ENCODE measurements around the gene CCNJL.

CCNJL gene

DNA sequence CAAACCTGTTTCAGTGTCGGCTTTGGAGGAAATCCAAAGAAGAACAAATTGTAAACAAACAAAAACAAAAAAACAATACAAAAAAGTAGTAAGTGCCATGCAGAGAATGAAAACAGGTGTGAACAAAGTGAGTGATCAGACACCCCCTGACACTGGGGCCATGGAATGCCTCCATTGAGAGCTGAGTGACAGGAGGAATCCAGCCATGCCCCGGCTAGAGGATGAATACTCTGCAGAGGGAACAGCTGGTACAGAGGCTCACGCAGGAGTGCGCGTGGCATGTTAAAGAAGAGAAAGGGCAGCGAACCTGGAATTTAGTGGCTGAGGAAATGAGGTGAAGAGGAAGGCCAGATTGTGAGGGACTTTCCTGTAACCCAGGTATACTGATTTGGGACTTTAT, 15.5 kb upstream of the CCNJL start:
- DNase-seq: no peak

DNA sequence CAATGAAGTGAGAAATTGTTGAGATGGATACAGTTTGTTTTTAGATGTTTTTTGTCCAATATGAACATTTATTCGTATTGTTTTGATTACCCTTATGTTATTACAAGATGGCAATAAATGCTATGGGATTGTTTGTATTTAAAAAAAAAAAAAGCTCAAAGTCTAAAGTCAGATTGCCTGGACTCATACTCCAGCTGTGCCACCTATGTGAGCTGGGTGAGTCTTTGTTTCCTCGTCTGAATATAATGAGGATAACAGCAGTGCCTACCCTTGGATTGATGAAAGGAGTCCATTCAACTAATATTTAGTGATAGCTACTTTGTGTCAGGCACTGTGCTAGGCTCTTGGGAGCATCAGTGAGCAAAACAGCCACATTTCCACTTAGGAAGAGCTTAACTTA, 14.6 kb upstream of the CCNJL start:
- no peak for DNase-seq

DNA sequence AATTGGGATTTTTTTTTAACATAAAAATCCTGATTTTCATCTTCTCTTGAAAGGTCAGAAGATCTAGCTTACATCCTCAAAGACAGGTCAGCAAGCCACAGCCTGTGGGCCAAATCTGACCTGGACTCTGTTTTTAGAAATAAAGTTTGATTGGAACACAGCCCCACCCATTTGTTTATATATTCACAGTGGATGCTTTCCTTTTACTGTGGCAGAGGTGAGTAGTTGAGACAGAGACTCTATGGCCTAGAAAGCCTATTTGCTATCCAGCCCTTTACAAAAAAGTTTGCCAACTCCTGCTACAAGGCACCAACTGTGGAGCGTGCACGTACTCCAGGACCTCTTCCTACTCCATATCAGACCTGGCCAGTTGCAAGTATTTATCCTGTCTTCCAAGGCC, 13.4 kb upstream of the CCNJL start:
- DNase-seq: no peak

DNA sequence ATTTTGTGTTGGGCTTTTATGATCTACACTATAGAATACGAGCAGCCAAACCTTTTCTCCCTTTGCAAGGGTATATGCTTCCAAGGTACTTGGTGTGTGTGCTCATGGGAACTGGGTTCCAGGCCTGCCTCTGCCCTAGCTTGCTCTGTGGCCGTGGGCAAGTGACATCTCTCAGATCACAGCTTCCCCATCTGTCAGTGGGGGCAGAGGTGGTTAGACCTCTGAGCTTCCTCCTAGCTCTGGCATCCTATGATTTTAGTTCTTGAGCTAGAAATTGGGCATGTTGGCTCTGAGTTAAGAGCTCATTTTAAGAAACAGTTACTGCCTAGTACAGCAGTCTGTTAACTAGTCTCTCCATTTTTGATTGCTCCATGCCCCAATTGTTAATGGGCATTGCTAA, 12.5 kb upstream of the CCNJL start:
- no peak for DNase-seq

DNA sequence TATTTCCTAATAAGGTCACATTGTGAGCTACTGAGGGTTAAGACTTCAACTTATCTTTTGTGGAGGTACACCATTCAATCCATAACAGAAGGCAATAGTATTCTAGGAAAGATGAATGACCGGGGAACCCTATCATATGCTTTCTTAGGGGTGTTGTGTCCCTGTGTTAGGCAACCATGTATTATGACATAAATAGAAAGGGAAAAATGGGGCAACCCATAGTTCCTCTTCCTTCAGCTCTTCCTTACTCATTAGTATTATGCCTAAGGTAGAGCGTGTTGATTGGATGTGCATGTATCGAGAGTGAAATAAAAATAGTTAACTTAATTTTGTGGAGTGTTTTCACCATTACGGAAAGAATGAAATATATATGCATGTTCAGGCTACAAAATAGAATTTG, 6.0 kb upstream of the CCNJL start:
- DNase-seq: no peak

DNA sequence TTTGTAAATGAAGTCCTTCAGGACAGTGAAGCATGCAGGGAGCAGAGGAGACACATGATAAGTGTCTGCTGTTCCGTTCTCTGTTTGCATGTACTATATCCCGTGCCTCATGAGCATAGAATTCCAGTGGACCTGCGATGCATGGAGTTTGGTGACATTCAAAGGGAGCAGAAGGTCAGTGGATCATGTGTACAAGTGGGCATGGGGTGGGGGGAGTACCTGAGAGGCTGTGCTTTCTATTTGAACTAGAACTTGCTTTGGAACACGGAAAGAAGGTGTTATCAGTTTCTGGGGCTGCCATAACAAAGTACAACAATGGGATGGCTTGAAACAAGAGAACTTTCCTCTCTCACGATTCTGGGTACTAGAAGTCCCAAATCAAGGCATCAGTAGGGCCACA, 5.1 kb upstream of the CCNJL start:
- no peak for DNase-seq

DNA sequence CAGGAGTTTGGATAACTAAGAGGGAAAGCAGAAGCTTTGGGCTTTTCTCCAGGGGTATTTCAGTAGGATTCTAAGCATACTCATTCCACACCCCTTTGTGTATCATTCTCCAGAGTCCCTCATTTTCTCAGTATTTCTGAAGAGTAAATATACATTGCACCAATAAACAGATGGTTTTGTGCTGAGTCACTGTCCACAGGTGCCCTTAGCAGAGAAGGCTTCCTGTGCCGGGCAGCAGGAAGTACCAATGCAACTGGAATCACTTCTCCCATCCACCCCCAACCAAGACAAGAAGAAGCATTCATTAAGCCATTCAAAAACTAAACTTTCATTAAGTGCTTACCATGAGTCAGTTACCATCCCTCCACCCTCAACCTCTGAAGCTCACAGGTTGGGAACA, 3.6 kb upstream of the CCNJL start:
- DNase-seq: no peak

DNA sequence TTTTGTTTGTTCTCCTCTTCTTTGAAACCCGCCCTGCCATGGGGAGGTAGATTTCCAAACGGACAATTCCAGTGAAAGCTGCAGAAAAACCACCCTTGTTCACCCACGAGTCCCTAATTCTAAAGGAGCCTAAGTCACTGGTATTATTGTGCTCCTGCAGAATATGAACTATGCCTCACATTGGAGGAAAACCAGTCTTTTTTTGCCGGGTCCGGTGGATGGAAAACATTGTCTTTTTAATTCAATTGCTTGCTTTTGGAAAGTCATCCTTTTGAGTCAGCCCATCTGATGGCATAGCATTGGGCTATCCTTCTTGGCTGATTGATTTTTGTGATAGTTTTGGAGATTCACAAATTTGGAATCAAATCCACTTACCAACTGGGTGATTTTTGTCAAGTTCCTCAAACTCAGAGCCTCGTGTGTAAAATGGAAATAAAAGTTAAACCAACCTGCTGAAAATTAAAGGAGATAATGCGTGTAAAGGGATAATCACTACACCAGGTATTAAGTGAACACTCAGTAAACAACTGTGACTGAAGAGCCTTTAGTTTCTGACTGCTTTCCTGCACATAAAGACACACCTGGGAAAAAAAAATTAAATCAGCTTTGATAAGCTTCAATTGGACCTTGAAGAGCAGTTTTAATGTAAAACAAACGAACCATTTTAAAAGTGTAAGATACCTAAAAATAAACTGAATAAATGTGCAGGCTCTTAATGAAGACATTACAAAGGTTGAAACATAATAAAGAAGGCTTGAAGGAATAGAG, 780 bp upstream of the CCNJL start:
- DNase-seq: no peak

DNA sequence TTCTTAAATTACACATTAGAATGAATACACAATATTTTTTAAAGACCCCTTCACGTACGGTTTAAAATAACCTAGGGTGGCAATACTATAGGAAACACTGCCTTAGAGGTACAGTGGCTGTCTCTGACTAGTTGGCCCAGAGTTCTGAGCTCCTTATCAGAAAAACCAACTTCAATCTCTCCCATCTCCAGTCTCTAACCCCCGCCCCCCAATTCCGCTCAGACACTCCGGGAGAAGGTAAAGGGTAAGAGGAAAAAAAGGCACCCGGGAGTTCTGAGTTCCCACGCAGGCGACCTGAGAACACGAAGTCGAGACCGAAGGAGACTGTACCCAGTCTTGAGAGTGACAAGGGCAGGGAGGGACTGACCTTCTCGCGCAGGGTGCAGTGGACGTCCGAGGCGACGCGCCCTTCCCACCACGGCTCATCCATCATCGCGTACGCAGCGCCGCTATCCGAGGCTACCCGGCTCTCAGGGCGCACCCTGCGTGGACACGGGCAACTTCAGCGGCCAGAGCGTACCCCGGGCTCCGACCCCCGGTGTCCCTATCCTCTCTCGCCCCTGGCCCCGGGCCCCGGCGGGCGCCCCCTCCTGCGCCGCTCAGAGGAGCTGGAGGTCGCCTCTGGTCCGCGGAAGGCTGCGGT, 752 bp downstream of the CCNJL start:
- DNase-seq: no peak

DNA sequence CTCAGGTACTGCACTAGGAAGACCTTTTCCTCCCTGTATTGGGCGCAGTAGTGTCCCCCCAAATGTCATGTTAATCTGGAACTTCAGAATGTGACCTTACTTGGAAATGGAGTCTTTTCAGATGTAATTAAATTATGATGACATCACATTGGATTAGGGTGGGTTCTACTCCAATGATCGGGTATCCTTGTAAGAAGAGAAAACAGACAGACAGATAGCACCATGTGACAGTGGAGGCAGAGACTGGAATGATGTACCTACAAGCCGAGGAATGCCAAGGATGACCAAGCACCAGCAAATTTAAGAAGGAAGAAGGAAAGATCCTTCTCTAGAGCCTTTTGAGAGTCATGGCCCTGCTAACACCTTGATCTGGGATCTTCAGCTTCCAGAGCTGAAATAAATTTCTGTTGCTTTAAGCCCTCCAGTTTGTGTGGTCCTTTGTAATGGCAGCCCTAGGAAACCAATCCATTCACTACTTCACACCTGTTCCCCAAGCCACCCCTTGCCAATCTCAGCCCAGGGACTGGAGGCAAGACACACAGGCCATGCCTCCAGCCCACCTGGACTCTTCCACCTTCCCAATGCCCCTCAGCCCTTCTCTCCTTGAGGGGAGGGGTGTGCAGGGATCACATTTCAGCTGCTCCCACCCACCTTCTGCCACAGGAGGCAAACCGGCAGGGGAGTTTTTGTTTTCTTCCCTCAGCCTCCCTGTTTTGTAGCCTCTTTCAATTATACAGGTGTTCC, 1.6 kb downstream of the CCNJL start:
- DNase-seq: no peak

DNA sequence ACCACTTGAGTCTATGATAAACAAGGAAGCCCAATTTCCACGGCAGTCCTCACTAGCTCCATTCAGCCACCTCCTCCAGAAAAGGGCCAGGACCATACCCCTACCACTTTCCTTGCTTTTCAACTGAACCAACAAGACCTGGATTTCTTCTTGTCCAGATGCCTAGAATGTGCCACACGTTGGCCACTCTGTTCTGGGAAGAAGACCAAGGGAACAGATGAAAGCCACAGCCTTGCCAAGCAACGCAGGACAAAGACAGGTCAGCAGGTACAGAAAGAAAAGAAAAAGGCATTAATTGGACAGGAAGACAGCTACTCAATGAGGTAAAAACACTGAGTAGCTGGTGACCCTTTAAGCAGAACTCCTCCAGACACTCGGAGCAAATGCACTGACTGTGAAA, 2.2 kb downstream of the CCNJL start:
- DNase-seq: no peak

DNA sequence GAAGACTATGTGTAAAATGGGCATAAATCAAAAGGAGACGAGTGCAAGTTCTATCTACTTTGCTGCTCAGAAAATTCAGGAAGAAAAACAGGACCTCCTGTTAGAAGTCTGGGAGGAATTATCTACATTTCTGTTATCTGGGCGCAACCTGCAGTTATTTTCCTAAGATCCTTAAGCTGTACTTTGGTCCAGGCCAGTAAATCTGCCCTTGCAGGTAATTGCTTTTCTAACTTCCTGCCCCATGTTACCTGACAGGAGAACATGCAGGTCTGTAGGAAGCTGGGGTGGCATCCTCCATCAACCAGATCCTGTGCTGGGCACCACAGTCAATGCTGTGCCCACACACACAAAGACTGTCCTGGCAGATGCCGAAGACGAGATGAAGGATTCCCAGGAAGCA, 5.7 kb downstream of the CCNJL start:
- DNase-seq: no peak

DNA sequence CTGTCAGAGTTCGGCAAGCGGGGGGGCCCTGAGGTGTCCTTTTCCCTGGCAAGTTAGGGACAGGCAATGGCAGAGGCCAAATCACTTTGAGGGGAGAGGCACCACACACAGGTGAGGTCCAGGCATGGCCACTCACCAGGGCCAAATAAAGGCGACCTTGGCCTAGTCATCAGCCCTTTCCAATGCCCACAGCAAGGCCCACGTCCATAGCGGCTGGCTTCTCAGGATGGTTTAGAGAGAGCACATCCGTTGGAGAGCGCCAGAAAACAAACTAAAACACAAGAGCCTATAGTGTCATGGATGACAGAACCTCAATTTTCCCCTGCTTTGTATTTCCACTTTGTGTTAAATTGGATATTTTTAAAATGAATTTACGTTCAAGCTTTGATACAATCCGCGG, 7.0 kb downstream of the CCNJL start:
- no peak for DNase-seq

DNA sequence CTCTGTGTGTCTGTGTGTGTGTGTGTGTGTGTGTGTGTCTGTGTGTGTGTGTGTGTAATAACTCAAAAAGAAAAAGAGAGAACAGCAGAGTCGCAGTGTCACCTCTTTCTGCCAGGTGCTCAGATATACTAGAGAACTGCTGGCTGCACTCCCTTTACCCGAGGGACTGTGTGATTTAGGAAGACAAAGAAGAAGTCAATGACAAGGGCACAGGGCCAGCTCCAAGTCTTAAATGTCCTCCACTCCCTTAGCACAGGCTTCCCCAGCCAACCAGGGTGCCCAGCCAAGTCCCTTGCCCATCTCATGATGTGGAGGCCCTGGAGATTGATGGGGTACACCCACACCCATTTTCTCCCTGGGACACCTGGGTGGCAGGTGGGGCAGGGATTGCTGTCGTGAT, 8.7 kb downstream of the CCNJL start:
- no peak for DNase-seq

DNA sequence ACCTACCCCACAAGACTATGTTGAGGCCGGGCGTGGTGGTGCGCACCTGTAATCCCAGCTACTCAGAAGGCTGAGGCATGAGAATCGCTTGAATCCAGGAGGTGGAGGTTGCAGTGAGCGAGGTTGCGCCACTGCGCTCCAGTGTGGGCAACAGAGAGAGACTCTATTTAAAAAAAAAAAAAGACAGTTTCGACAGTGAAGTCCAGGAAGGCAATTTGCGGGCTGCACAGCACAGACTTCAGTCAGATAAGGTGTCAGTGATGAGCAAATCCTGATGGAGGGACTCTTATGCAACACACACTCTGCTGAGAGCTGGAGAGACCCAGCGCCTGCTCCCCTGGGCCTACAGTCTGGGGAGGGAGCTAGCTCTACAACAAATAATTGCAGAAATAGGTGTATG, 14.2 kb downstream of the CCNJL start:
- DNase-seq: no peak

DNA sequence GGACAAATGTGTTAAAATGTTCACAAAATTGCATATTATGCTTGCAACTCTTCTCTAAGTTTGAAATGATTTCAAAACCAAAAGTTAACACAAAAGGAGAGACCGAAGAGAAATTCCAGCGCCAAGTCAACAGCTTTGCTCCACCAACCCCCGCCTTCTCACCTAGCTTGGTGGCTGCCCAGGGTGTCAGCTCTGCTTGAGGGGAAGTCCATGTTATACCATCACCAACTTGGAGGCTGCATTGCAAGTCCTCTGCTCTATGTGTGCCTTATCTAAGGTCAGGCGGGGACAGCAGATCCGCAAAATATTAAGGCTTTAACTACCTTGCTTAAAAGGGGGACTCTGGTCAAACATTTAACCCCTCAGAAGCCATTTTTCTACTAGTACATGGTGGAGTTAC, 14.6 kb downstream of the CCNJL start:
- no peak for DNase-seq

DNA sequence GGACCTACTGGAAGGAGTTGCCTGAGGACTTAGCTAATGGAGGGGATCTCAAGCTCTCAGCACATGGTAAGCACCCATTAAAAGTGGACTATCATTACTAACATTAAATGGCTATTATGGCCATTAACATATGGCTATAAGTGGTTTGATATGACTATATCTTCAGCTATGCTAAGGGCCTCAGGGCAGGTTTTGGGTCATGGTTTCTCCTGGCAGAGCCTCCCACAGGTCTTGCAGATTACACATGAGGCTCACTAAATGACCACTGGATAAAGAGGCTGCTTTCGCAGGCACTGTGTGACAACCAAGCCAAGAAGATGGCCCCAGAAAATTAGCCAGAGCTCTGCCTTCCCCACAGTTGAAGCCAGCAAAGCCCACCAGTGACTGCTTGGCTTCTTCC, 15.4 kb downstream of the CCNJL start:
- no peak for DNase-seq

DNA sequence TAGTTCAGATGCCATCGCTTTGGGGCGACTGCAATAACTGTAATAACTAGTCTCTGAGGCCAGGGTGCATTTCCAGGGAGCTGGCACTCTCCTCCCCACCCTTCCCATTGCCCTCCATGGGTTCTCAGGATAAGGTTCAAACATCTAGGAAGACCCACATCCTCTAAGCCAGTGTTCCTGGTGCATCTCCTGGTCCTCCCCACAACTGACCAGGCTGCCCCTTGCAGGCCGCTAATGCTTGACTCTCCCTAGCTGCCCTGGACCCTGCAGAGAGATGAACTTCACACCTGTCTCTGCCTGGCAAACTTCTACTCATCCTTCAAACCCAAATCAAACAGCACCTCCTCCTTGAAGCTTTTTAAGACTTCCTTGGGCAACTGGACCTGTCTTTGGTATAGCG, 15.9 kb downstream of the CCNJL start:
- DNase-seq: no peak

DNA sequence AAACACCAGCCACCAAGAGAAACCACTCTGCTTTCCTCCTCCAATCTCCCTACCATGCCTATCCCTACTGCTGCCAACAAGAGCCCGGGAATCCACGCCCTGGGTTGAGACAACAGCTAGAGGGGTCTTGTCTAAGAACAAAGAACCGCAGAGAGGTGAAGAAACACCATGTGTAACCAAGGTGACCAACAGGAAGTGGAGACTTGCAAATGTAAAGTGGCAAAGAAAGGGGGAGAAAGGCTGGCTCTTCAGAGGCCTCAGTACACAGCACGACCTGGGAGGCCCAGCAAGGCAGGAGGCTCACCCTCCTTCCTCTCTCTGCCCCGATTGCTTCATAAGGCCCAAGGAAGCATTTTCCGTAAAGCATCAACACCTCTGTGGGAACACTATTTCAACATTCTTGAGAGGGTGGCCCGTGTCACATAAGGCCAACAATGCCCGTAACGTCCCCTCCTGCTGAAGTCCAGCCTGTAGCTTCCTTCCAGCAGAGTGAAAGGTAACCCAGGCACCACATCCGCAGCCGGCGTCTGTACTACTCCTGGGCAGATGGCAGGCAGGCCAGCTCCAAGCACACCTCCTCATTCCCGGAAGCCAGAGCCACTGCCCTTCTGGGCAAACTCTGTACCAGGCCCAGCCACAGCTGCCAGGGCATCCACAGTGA, 18.3 kb downstream of the CCNJL start:
- no peak for DNase-seq

DNA sequence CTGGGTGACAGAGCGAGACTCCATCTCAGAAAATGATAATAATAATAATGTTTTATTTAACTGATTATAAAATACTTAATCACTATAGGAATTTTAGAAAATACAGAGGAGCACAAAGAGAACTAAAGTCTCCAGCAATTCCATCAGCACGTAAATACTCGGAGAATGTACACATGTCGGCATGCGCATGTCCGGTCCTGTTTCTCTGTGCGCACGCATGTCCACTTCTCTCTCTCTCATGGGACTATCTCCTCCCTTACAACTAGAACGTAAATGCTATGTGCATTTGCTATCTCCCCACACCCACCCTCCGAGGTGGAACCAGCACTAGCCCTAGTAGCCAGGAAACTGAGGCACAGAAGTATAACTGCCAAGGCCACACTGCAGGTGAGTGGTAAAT, 19.0 kb downstream of the CCNJL start:
- no peak for DNase-seq

DNA sequence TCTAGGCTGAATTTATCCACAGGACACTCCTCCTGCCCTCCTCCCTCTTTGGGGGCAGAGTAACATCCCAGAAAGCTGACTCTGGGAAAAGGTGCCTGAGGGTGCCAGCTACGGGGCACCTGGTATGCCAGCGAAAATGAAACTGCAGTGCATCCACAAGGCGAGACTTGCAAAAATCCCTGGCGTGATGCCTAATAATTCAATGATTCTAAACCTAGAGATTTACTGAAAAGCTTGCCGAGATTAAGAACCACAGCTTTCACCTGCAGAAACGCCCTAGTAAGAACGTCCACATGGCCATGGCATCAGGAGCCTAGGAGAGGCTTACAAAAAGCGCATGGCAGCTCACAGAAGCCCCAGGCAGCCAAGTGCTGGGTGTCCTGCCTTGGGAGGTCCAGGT, 20.9 kb downstream of the CCNJL start:
- no peak for DNase-seq

DNA sequence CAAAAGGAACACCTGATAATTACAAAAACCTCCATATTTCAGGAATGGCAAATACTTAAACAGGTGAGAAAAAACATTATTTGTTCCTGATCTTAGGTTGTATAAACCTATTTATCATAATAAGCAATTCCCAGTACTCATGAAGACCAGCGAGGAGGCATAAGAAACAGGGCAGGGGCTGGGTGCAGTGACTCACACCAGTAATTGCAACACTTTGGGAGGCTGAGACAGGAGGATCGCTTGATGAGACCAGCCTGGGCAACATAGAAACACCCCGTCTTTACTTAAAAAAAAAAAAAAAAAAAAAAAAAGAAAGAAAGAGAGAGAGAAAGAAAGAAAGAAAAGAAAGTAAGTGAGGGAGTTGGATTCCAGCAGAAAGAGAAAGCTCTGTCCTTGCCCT, 21.6 kb downstream of the CCNJL start:
- no peak for DNase-seq

DNA sequence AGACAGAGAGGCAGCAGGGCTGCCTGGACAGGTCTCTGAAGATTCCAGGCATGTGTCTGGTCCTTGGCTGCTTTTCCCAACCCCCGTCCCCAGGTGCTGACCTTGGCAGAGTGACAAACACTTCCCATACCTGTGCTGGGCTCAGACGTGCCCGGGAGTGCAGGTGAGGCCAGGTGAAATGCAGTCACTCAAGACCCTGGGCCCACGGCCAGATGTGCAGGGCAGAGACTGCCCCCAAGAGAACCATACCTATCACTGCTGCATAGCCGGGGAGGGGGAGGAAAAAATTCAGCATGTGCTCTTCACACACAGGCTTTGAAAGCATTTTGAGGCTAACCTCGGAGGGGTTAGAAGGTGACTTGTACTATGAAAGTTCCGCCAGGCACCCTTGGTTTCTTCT, 22.6 kb downstream of the CCNJL start:
- DNase-seq: no peak

DNA sequence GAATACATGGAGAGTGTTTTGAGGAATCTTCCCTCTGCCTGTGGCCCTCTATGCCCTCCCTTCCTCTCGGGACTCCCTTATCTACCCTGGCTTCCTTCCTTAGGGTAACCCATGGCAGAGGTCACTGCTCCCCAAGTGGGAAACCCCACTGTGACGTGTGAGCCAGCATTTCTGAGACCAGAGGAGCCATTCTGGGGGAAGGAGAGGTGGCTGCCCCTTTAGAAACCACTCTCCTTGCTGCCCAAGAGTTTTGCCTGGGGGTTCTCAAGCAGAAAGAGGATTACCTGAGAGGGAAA, 23.1 kb downstream of the CCNJL start:
- DNase-seq: no peak
